ENCODE measurements around the gene PLA2G2A. TPM values are rescaled to one million over a fixed set of nuclear protein-coding genes. Genes with fewer than 3 reads are reported as not detected.

Gene PLA2G2A
- polyA plus RNA-seq, 1 of the 3 experiments (the other 2 are of a cell fraction) = not detected

GRCh38 chr1:19975423-19976193, 3.8 kb downstream of the PLA2G2A start:
- H3K9me2 ChIP-seq = no peaks in the 10 kb centered on the region
- CTCF ChIA-PET = interaction anchor here (0.8 to 4.0 kb wide), 53 partner anchors 8 to 518 kb away, joined by 3 to 103 read pairs (median 4); no protein-coding TSS in a partner anchor
- H3K4me3 ChIP-seq (ENCODE audit: low read depth in 2 of 2, low read length in 1 of 2) = no peak overlapping the region
- H3F3A ChIP-seq (replicated peaks; ENCODE audit: insufficient read depth) = no peaks in the 10 kb centered on the region
- no peak for DNase-seq
- H3K79me2 ChIP-seq (ENCODE audit: insufficient read depth) = no peaks in the 10 kb centered on the region
- WGBS (ENCODE audit: low lambda C conversion rate) = 20% methylated on average over 6 of the region's 6 CpGs
- no peaks in the 10 kb centered on the region for H3K9me3 ChIP-seq
- H3K36me3 ChIP-seq (replicated peaks in 1 of 2; ENCODE audit: control insufficient read depth in 1 of 2, insufficient read depth in 2 of 2, low read length in 1 of 2) = no peaks in the 10 kb centered on the region
- H3K27ac ChIP-seq (ENCODE audit: low read depth in 2 of 2, low read length in 1 of 2) = no peak overlapping the region
- H4K20me1 ChIP-seq (ENCODE audit: insufficient read depth) = no peaks in the 10 kb centered on the region
- no peak overlapping the region for H3K9ac ChIP-seq
- H3K4me2 ChIP-seq = 0 out of 2 replicates have a peak overlapping the region, but pooled peaks have one; percentile 42
- H3K27me3 ChIP-seq (ENCODE audit: insufficient read depth) = peaks cover 12% of the 10 kb centered on the region
- POLR2A ChIA-PET = interaction anchor here (1.2 kb wide), 1 partner anchor 510 kb away, joined by 3 read pairs; the partner anchor contains the start of gene CAMK2N1
- H2AFZ ChIP-seq (ENCODE audit: low read depth) = no peak overlapping the region
- TF ChIP-seq ZBTB33 (IDR thresholded peaks at IDR 0.05; ENCODE audit: borderline replicate concordance, low read depth) (no peak), REST (IDR thresholded peaks at IDR 0.05; ENCODE audit: low read depth, low read length) (no peak), TCF12 (IDR thresholded peaks at IDR 0.05) (no peak), NFIC (IDR thresholded peaks at IDR 0.05; ENCODE audit: borderline replicate concordance) (no peak), EP300 (IDR thresholded peaks at IDR 0.05; ENCODE audit: borderline replicate concordance in 1 of 2, low read depth in 1 of 2, low read length in 1 of 2) (no peak)
- 0 out of 4 replicates have a peak, but pooled peaks cover 0 to 2% of the 10 kb centered on the region in 2 experiments for H3K4me1 ChIP-seq (ENCODE audit: control insufficient read depth in 1 of 2, insufficient read depth in 2 of 2, low read depth in 1 of 2, low read length in 1 of 2)

GRCh38 chr1:19974822-19975416, 4.5 kb downstream of the PLA2G2A start:
- DNase-seq = peak; percentile 86
- Histone ChIP-seq H3F3A (replicated peaks; ENCODE audit: insufficient read depth) (no peaks in the 10 kb centered on the region), H3K9me2 (no peaks in the 10 kb centered on the region), H3K9me3 (no peaks in the 10 kb centered on the region), H3K9ac (no peak overlapping the region), H3K79me2 (ENCODE audit: insufficient read depth) (no peaks in the 10 kb centered on the region), H4K20me1 (ENCODE audit: insufficient read depth) (no peaks in the 10 kb centered on the region), H3K4me2 (0 out of 2 replicates have a peak overlapping the region, but pooled peaks have one; percentile 42), H3K27ac (ENCODE audit: low read depth in 2 of 2, low read length in 1 of 2) (no peak overlapping the region), H3K4me3 (ENCODE audit: low read depth in 2 of 2, low read length in 1 of 2) (peak overlapping the region in 1 of 2 experiments; percentile 33; a peak in 2 of 4 replicates), H2AFZ (ENCODE audit: low read depth) (no peak overlapping the region), H3K27me3 (ENCODE audit: insufficient read depth) (peaks cover 13% of the 10 kb centered on the region), H3K4me1 (ENCODE audit: control insufficient read depth in 1 of 2, insufficient read depth in 2 of 2, low read depth in 1 of 2, low read length in 1 of 2) (0 out of 4 replicates have a peak, but pooled peaks cover 0 to 2% of the 10 kb centered on the region in 2 experiments), H3K36me3 (replicated peaks in 1 of 2; ENCODE audit: control insufficient read depth in 1 of 2, insufficient read depth in 2 of 2, low read length in 1 of 2) (no peaks in the 10 kb centered on the region)
- ChIA-PET POLR2A (interaction anchor here (0.9 to 1.2 kb wide), 2 partner anchors 177 to 511 kb away, joined by 3 to 4 read pairs; partner anchors contain the start of gene CAMK2N1), CTCF (interaction anchor here (0.6 to 4.0 kb wide), 64 partner anchors 9 to 519 kb away, joined by 3 to 103 read pairs (median 4); no protein-coding TSS in a partner anchor)
- 8% methylated on average over 5 of the region's 5 CpGs for WGBS (ENCODE audit: low lambda C conversion rate)
- no peak for TF ChIP-seq IRF3 (IDR thresholded peaks at IDR 0.05; ENCODE audit: low read depth, low read length)
- no peak for TF ChIP-seq RXRA (IDR thresholded peaks at IDR 0.05; ENCODE audit: borderline replicate concordance, low read depth)
- no peak; the same call in 1 of the 2 replicates for TF ChIP-seq PBX3 (IDR thresholded peaks at IDR 0.05)
- TF ChIP-seq CHD2 (IDR thresholded peaks at IDR 0.05; ENCODE audit: low read length, partially characterized antibody) = peak; percentile 13
- TF ChIP-seq TEAD4 (IDR thresholded peaks at IDR 0.05; ENCODE audit: borderline replicate concordance, insufficient read depth) = no peak
- no peak for TF ChIP-seq EZH2phosphoT487 (IDR thresholded peaks at IDR 0.05; ENCODE audit: borderline replicate concordance, low read depth)
- TF ChIP-seq GABPA (IDR thresholded peaks at IDR 0.05; ENCODE audit: low read depth) = no peak
- no peak; the same call in 1 of the 2 replicates for TF ChIP-seq RCOR1 (IDR thresholded peaks at IDR 0.05; ENCODE audit: low read length)
- TF ChIP-seq JUND (IDR thresholded peaks at IDR 0.05) = no peak
- no peak for TF ChIP-seq YY1 (IDR thresholded peaks at IDR 0.05; ENCODE audit: low read depth)
- no peak; a peak in 1 of 4 replicates for TF ChIP-seq EP300 (IDR thresholded peaks at IDR 0.05; ENCODE audit: borderline replicate concordance in 1 of 2, low read depth in 1 of 2, low read length in 1 of 2)
